Measurements from ENCODE around the gene QPRT. TPM values are rescaled to one million over a fixed set of nuclear protein-coding genes. Genes with fewer than 3 reads are reported as not detected.

The QPRT gene
- total RNA-seq, 1 experiment from 2014 or later, result 0.52 TPM

DNA sequence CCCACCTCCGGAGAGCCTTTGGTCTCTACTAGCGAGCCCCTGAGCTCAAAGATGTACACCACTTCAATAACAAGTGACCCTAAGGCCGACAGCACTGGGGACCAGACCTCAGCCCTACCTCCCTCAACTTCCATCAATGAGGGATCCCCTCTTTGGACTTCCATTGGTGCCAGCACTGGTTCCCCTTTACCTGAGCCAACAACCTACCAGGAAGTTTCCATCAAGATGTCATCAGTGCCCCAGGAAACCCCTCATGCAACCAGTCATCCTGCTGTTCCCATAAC is 15.2 kb upstream of the QPRT start:
- H3K36me3 ChIP-seq (ENCODE audit: control insufficient read depth in 1 of 2, insufficient read depth in 2 of 2, low read length in 2 of 2), result no peaks in the 10 kb centered on the region

More for the DNA sequence above, 15.2 kb upstream of the QPRT start:
- no peak overlapping the region for H3K4me2 ChIP-seq (ENCODE audit: low read length)
- no peaks in the 10 kb centered on the region for H3K4me1 ChIP-seq (ENCODE audit: control insufficient read depth in 1 of 2, insufficient read depth in 2 of 2, low read length in 2 of 2)
- no peak overlapping the region for H3K9ac ChIP-seq (ENCODE audit: low read length)
- H3K9me2 ChIP-seq (ENCODE audit: insufficient read depth), result no peaks in the 10 kb centered on the region
- POLR2A ChIA-PET, result no interaction called here
- no peak overlapping the region for H2AFZ ChIP-seq (ENCODE audit: low read depth, low read length, poor library complexity, severe bottlenecking)
- ATAC-seq, result no peak
- H3K27me3 ChIP-seq (ENCODE audit: insufficient read depth, low read length), result no peaks in the 10 kb centered on the region
- RAD21 ChIA-PET (ENCODE audit: low non-redundant PET in 1 of 2, low total read pairs in 2 of 2, uncharacterized antibody in 2 of 2, unreplicated experiment in 2 of 2), result no interaction called here
- CTCF ChIA-PET, result no interaction called here
- intact Hi-C loops (cut with micrococcal nuclease), result no loop called here
- no peak overlapping the region for H3K4me3 ChIP-seq (replicated peaks in 1 of 2; ENCODE audit: low read depth in 1 of 2, low read length in 2 of 2)
- DNase-seq (ENCODE audit: low read depth, low spot score), result no peak
- no TSS peak for BruUV-seq (replicated peaks)
- TF ChIP-seq ELF1 (IDR thresholded peaks at IDR 0.05; ENCODE audit: borderline replicate concordance, low read depth) (no peak), RAD21 (IDR thresholded peaks at IDR 0.05; ENCODE audit: low read depth) (no peak), CBX3 (IDR thresholded peaks at IDR 0.05; ENCODE audit: low read depth) (no peak), SRF (IDR thresholded peaks at IDR 0.05; ENCODE audit: low read depth) (no peak), SP1 (IDR thresholded peaks at IDR 0.05; ENCODE audit: low read depth) (no peak), ZFX (IDR thresholded peaks at IDR 0.05) (no peak), EGR1 (IDR thresholded peaks at IDR 0.05; ENCODE audit: low read depth) (no peak), ATF3 (IDR thresholded peaks at IDR 0.05) (no peak), ZNF274 (IDR thresholded peaks at IDR 0.05; ENCODE audit: low read depth, low read length) (no peak), JUND (IDR thresholded peaks at IDR 0.05) (no peak), YY1 (IDR thresholded peaks at IDR 0.05; ENCODE audit: extremely low read depth, insufficient replicate concordance, low read depth, low read length) (no peak), POLR2AphosphoS5 (IDR thresholded peaks at IDR 0.05; ENCODE audit: low read depth, low read length) (no peak), EZH2phosphoT487 (IDR thresholded peaks at IDR 0.05; ENCODE audit: borderline replicate concordance) (no peak)
- TF ChIP-seq, protein P1, sequence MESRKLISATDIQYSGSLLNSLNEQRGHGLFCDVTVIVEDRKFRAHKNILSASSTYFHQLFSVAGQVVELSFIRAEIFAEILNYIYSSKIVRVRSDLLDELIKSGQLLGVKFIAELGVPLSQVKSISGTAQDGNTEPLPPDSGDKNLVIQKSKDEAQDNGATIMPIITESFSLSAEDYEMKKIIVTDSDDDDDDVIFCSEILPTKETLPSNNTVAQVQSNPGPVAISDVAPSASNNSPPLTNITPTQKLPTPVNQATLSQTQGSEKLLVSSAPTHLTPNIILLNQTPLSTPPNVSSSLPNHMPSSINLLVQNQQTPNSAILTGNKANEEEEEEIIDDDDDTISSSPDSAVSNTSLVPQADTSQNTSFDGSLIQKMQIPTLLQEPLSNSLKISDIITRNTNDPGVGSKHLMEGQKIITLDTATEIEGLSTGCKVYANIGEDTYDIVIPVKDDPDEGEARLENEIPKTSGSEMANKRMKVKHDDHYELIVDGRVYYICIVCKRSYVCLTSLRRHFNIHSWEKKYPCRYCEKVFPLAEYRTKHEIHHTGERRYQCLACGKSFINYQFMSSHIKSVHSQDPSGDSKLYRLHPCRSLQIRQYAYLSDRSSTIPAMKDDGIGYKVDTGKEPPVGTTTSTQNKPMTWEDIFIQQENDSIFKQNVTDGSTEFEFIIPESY (IDR thresholded peaks at IDR 0.05; ENCODE audit: extremely low read depth, insufficient replicate concordance, low read length), result no peak
- TF ChIP-seq, protein P2, sequence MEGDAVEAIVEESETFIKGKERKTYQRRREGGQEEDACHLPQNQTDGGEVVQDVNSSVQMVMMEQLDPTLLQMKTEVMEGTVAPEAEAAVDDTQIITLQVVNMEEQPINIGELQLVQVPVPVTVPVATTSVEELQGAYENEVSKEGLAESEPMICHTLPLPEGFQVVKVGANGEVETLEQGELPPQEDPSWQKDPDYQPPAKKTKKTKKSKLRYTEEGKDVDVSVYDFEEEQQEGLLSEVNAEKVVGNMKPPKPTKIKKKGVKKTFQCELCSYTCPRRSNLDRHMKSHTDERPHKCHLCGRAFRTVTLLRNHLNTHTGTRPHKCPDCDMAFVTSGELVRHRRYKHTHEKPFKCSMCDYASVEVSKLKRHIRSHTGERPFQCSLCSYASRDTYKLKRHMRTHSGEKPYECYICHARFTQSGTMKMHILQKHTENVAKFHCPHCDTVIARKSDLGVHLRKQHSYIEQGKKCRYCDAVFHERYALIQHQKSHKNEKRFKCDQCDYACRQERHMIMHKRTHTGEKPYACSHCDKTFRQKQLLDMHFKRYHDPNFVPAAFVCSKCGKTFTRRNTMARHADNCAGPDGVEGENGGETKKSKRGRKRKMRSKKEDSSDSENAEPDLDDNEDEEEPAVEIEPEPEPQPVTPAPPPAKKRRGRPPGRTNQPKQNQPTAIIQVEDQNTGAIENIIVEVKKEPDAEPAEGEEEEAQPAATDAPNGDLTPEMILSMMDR (IDR thresholded peaks at IDR 0.05 in 2 of 3, conservative IDR thresholded peaks at IDR 0.05 in 1 of 3; ENCODE audit: borderline replicate concordance in 1 of 3, insufficient read depth in 1 of 3, low read depth in 2 of 3, low read length in 2 of 3), result no peak
- no peaks in the 10 kb centered on the region for H3K79me2 ChIP-seq (ENCODE audit: insufficient read depth, low read length)
- no peaks in the 10 kb centered on the region for H4K20me1 ChIP-seq (ENCODE audit: insufficient read depth)
- H3K9me3 ChIP-seq (ENCODE audit: control insufficient read depth in 1 of 2, insufficient read depth in 1 of 2, low read depth in 1 of 2, low read length in 2 of 2), result no peaks in the 10 kb centered on the region
- no peak overlapping the region for H3K27ac ChIP-seq (ENCODE audit: low read depth, low read length)

Data from HCT116 (cell line).